ENCODE results near the gene UBE2B. TPM values are rescaled to one million over a fixed set of nuclear protein-coding genes. Genes with fewer than 3 reads are reported as not detected.

The UBE2B gene
- polyA plus RNA-seq, 1 of the 3 experiments (the other 2 are of a cell fraction): 24.3 TPM

DNA sequence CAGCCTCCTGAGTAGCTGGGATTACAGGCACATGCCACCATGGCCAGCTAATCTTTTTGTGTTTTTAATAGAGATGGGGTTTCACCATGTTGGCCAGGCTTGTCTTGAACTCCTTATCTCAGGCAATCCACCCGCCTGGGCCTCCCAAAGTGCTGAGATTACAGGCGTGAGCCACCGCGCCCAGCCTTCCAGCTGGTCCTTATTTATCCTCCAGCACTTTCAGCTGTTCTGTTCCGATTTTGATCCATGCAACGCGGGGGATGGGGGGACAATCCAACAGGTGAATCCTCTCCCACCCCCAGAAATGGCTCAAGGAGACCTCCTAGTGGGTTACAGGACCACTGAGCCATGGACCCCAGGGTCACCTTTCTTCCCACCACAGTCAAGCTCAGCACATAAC, 55.0 kb downstream of the UBE2B start:
- WGBS (ENCODE audit: low lambda C conversion rate): 93% methylated on average over 7 of the region's 7 CpGs
- Histone ChIP-seq H3K36me3 (replicated peaks in 1 of 2; ENCODE audit: control insufficient read depth in 1 of 2, insufficient read depth in 2 of 2, low read length in 1 of 2) (no peaks in the 10 kb centered on the region), H3K79me2 (ENCODE audit: insufficient read depth) (no peaks in the 10 kb centered on the region), H3K4me3 (ENCODE audit: low read depth in 2 of 2, low read length in 1 of 2) (no peak overlapping the region), H3K27me3 (ENCODE audit: insufficient read depth) (no peaks in the 10 kb centered on the region), H3K27ac (ENCODE audit: low read depth in 2 of 2, low read length in 1 of 2) (no peak overlapping the region), H3K4me1 (ENCODE audit: control insufficient read depth in 1 of 2, insufficient read depth in 2 of 2, low read depth in 1 of 2, low read length in 1 of 2) (peaks cover 0 to 4% of the 10 kb centered on the region in 2 experiments; a peak in 1 of 4 replicates), H2AFZ (ENCODE audit: low read depth) (no peak overlapping the region), H3F3A (replicated peaks; ENCODE audit: insufficient read depth) (no peaks in the 10 kb centered on the region), H3K4me2 (no peak overlapping the region), H3K9ac (no peak overlapping the region), H3K9me3 (no peaks in the 10 kb centered on the region), H3K9me2 (no peaks in the 10 kb centered on the region), H4K20me1 (ENCODE audit: insufficient read depth) (no peaks in the 10 kb centered on the region)
- DNase-seq: no peak
- TF ChIP-seq, protein P1, sequence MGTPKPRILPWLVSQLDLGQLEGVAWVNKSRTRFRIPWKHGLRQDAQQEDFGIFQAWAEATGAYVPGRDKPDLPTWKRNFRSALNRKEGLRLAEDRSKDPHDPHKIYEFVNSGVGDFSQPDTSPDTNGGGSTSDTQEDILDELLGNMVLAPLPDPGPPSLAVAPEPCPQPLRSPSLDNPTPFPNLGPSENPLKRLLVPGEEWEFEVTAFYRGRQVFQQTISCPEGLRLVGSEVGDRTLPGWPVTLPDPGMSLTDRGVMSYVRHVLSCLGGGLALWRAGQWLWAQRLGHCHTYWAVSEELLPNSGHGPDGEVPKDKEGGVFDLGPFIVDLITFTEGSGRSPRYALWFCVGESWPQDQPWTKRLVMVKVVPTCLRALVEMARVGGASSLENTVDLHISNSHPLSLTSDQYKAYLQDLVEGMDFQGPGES (IDR thresholded peaks at IDR 0.05; ENCODE audit: low read depth, low read length): no peak
- no peak for TF ChIP-seq SMC3 (IDR thresholded peaks at IDR 0.05; ENCODE audit: low read depth, low read length)
- TF ChIP-seq, protein P2, sequence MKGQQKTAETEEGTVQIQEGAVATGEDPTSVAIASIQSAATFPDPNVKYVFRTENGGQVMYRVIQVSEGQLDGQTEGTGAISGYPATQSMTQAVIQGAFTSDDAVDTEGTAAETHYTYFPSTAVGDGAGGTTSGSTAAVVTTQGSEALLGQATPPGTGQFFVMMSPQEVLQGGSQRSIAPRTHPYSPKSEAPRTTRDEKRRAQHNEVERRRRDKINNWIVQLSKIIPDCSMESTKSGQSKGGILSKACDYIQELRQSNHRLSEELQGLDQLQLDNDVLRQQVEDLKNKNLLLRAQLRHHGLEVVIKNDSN (IDR thresholded peaks at IDR 0.05; ENCODE audit: borderline replicate concordance, low read depth): no peak
- no peak for TF ChIP-seq GABPA (IDR thresholded peaks at IDR 0.05; ENCODE audit: low read depth)
- POLR2A ChIA-PET: interaction anchor here (0.6 kb wide), 1 partner anchor 59 kb away, joined by 5 read pairs; no protein-coding TSS in a partner anchor
- CTCF ChIA-PET: interaction anchor here (0.8 kb wide), 1 partner anchor 15 kb away, joined by 6 read pairs; the partner anchor contains the start of gene CDKN2AIPNL

DNA sequence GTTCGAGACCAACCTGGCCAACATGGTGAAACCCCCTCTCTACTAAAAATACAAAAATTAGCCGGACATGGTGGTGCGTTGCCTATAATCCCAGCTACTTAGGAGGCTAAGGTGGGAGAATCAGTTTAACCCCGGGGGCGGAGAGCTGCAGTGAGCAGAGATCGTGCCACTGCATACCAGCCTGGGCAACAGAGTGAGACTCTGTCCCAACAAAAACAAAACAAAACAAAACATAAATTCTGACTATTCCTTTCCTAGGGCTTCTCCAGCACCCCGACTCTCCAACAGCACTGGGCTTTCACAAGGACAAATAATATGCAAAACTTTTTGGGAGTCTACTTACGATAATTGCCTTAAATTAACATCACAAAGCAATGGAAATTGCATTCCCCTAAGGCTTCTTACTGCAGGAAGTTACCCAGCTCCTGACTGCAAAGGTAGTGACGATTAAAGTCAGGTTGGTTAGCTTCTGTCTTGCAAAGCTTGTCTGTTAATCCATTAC, 56.2 kb downstream of the UBE2B start:
- Histone ChIP-seq H3K4me3 (ENCODE audit: low read depth in 2 of 2, low read length in 1 of 2) (no peak overlapping the region), H3K9ac (no peak overlapping the region), H3K27me3 (ENCODE audit: insufficient read depth) (no peaks in the 10 kb centered on the region), H2AFZ (ENCODE audit: low read depth) (0 out of 2 replicates have a peak overlapping the region, but pooled peaks have one; percentile 27), H4K20me1 (ENCODE audit: insufficient read depth) (no peaks in the 10 kb centered on the region), H3F3A (replicated peaks; ENCODE audit: insufficient read depth) (no peaks in the 10 kb centered on the region), H3K9me2 (no peaks in the 10 kb centered on the region), H3K9me3 (no peaks in the 10 kb centered on the region), H3K79me2 (ENCODE audit: insufficient read depth) (no peaks in the 10 kb centered on the region), H3K4me1 (ENCODE audit: control insufficient read depth in 1 of 2, insufficient read depth in 2 of 2, low read depth in 1 of 2, low read length in 1 of 2) (peaks cover 0 to 4% of the 10 kb centered on the region in 2 experiments; a peak in 1 of 4 replicates), H3K4me2 (no peak overlapping the region), H3K27ac (ENCODE audit: low read depth in 2 of 2, low read length in 1 of 2) (no peak overlapping the region), H3K36me3 (replicated peaks in 1 of 2; ENCODE audit: control insufficient read depth in 1 of 2, insufficient read depth in 2 of 2, low read length in 1 of 2) (no peaks in the 10 kb centered on the region)
- CTCF ChIA-PET: interaction anchor here (0.7 to 3.0 kb wide), 5 partner anchors 9 to 160 kb away, joined by 3 to 14 read pairs (median 3); partner anchors contain the start of gene CDKN2AIPNL
- POLR2A ChIA-PET: no interaction called here
- no peak for DNase-seq
- TF ChIP-seq FOSL2 (IDR thresholded peaks at IDR 0.05; ENCODE audit: borderline replicate concordance, low read depth): no peak
- TF ChIP-seq RXRA (IDR thresholded peaks at IDR 0.05; ENCODE audit: borderline replicate concordance, low read depth): no peak
- TF ChIP-seq RAD21 (IDR thresholded peaks at IDR 0.05; ENCODE audit: low read length): no peak
- TF ChIP-seq RFX5 (IDR thresholded peaks at IDR 0.05; ENCODE audit: low read length): no peak
- no peak for TF ChIP-seq EP300 (IDR thresholded peaks at IDR 0.05; ENCODE audit: borderline replicate concordance in 1 of 2, low read depth in 1 of 2, low read length in 1 of 2)
- TF ChIP-seq RCOR1 (IDR thresholded peaks at IDR 0.05; ENCODE audit: low read length): no peak
- no peak for TF ChIP-seq TEAD4 (IDR thresholded peaks at IDR 0.05; ENCODE audit: borderline replicate concordance, insufficient read depth)
- no peak for TF ChIP-seq NRF1 (IDR thresholded peaks at IDR 0.05; ENCODE audit: low read depth, low read length)
- TF ChIP-seq, protein P3, sequence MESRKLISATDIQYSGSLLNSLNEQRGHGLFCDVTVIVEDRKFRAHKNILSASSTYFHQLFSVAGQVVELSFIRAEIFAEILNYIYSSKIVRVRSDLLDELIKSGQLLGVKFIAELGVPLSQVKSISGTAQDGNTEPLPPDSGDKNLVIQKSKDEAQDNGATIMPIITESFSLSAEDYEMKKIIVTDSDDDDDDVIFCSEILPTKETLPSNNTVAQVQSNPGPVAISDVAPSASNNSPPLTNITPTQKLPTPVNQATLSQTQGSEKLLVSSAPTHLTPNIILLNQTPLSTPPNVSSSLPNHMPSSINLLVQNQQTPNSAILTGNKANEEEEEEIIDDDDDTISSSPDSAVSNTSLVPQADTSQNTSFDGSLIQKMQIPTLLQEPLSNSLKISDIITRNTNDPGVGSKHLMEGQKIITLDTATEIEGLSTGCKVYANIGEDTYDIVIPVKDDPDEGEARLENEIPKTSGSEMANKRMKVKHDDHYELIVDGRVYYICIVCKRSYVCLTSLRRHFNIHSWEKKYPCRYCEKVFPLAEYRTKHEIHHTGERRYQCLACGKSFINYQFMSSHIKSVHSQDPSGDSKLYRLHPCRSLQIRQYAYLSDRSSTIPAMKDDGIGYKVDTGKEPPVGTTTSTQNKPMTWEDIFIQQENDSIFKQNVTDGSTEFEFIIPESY (IDR thresholded peaks at IDR 0.05; ENCODE audit: borderline replicate concordance, low read depth): no peak
- TF ChIP-seq JUND (IDR thresholded peaks at IDR 0.05): no peak
- no peak for TF ChIP-seq FOXM1 (IDR thresholded peaks at IDR 0.05; ENCODE audit: low read depth)
- TF ChIP-seq MEF2A (IDR thresholded peaks at IDR 0.05; ENCODE audit: borderline replicate concordance, low read depth): no peak
- TF ChIP-seq, protein P4, sequence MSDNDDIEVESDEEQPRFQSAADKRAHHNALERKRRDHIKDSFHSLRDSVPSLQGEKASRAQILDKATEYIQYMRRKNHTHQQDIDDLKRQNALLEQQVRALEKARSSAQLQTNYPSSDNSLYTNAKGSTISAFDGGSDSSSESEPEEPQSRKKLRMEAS (IDR thresholded peaks at IDR 0.05; ENCODE audit: low read depth): no peak
- 89% methylated on average over 9 of the region's 9 CpGs for WGBS (ENCODE audit: low lambda C conversion rate)
